ENCODE data around the gene CYP27A1.

GRCh38 chr2:218785103-218785502 lies 3.2 kb downstream of the CYP27A1 start:
- TF ChIP-seq CTCF (IDR thresholded peaks at IDR 0.05) (no peak), POLR2A (IDR thresholded peaks at IDR 0.05) (no peak)

Measured in heart left ventricle (tissue), 13 donors.